GM23338 (cell line): Measurements from ENCODE around the gene NCOA7. TPM values are rescaled to one million over a fixed set of nuclear protein-coding genes. Genes with fewer than 3 reads are reported as not detected.
"Not testable (repeated sequence)": the region's sequence is repeated elsewhere in the genome, so short reads cannot be mapped to it uniquely, and the experiment has no call there.

ENCODE experiments used
- ATAC-seq: fragments of 200-7000 bp; cut with Tn5 transposase; 3 replicates; pipeline ENCODE4 v1.9.1; 2020
- DNase-seq: peaks from one replicate; pipeline ENCODE4 v3.0.0-alpha.2; 2015; ENCODE audit warnings: low spot score
- H2AFZ ChIP-seq: fragments of 200-600 bp; sonication (generic); 2 replicates; pipeline ENCODE4 v1.8.0; 2016; ENCODE audit warnings: antibody characterized with exemption, mild to moderate bottlenecking, moderate library complexity
- H3F3A ChIP-seq: fragments of 200-600 bp; sonication (generic); replicated peaks from 2 replicates; pipeline ENCODE4 v1.8.0; 2017; ENCODE audit warnings: antibody characterized with exemption, mixed run types, low read depth
- H3K27ac ChIP-seq: fragments of 200-600 bp; sonication (generic); 2 replicates; pipeline ENCODE4 v1.6.1; 2016; ENCODE audit warnings: low read depth
- H3K27me3 ChIP-seq: fragments of 200-600 bp; sonication (generic); 2 replicates; pipeline ENCODE4 v1.8.0; 2016; ENCODE audit warnings: mild to moderate bottlenecking, mixed run types, moderate library complexity; ENCODE audit not compliant: insufficient read depth
- H3K36me3 ChIP-seq: fragments of 200-600 bp; sonication (generic); 2 replicates; pipeline ENCODE4 v1.8.0; 2016; ENCODE audit warnings: mild to moderate bottlenecking; ENCODE audit not compliant: insufficient read depth
- H3K4me1 ChIP-seq: fragments of 200-600 bp; sonication (generic); 2 replicates; pipeline ENCODE4 v1.8.0; 2016; ENCODE audit warnings: mild to moderate bottlenecking, moderate library complexity; ENCODE audit not compliant: insufficient read depth
- H3K4me2 ChIP-seq: fragments of 200-600 bp; sonication (generic); 2 replicates; pipeline ENCODE4 v1.7.1; 2017; ENCODE audit warnings: mixed run types
- H3K4me3 ChIP-seq: fragments of 200-600 bp; sonication (generic); 2 replicates; pipeline ENCODE4 v1.6.1; 2016; ENCODE audit warnings: mixed run types
- H3K79me2 ChIP-seq: fragments of 200-600 bp; sonication (generic); replicated peaks from 2 replicates; pipeline ENCODE4 v1.8.0; 2017; ENCODE audit warnings: mild to moderate bottlenecking; ENCODE audit not compliant: insufficient read depth
- H3K9me2 ChIP-seq: fragments of 200-600 bp; sonication (generic); 2 replicates; pipeline ENCODE4 v1.8.0; 2017; ENCODE audit not compliant: insufficient read depth
- H4K20me1 ChIP-seq: fragments of 200-600 bp; sonication (generic); replicated peaks from 2 replicates; pipeline ENCODE4 v1.8.0; 2017; ENCODE audit warnings: mild to moderate bottlenecking; ENCODE audit not compliant: insufficient read depth
- H3K27ac Mint-ChIP-seq: 2 replicates; pipeline ENCODE4 v1.8.0; 2020; ENCODE audit warnings: inconsistent platforms, mild to moderate bottlenecking, moderate library complexity, mixed read lengths
- H3K27me3 Mint-ChIP-seq: 3 replicates; pipeline ENCODE4 v1.8.0; 2022; ENCODE audit warnings: low read depth, mild to moderate bottlenecking, moderate library complexity, mixed read lengths, inconsistent platforms; ENCODE audit not compliant: insufficient read depth, poor library complexity
- H3K36me3 Mint-ChIP-seq: 3 replicates; pipeline ENCODE4 v1.8.0; 2021; ENCODE audit warnings: low read depth, mild to moderate bottlenecking, inconsistent platforms, moderate library complexity, mixed read lengths
- H3K4me1 Mint-ChIP-seq: 3 replicates; pipeline ENCODE4 v1.8.0; 2020; ENCODE audit warnings: mild to moderate bottlenecking, inconsistent platforms, mixed read lengths
- H3K4me3 Mint-ChIP-seq: 3 replicates; pipeline ENCODE4 v1.8.0; 2021; ENCODE audit warnings: moderate library complexity, mild to moderate bottlenecking, inconsistent platforms, mixed read lengths
- H3K9me3 Mint-ChIP-seq: 3 replicates; pipeline ENCODE4 v1.8.0; 2020; ENCODE audit warnings: moderate library complexity, mild to moderate bottlenecking, inconsistent platforms, mixed read lengths
- CREB1 ChIP-seq: fragments of 250-450 bp; sonication (Bioruptor Pico); IDR thresholded peaks from 2 replicates; pipeline ENCODE4 v1.5.0; 2020; ENCODE audit warnings: low read depth, mild to moderate bottlenecking, moderate library complexity
- EZH2phosphoT487 ChIP-seq: fragments of 200-600 bp; sonication (generic); IDR thresholded peaks from one replicate; pipeline ENCODE4 v1.8.1; 2018; ENCODE audit warnings: antibody characterized with exemption; ENCODE audit not compliant: unreplicated experiment
- REST ChIP-seq: IDR thresholded peaks from one replicate; pipeline ENCODE4 v1.6.1; 2018; ENCODE audit warnings: antibody characterized with exemption; ENCODE audit not compliant: unreplicated experiment
- STAT1 ChIP-seq: IDR thresholded peaks from one replicate; pipeline ENCODE4 v1.6.1; 2016; ENCODE audit warnings: antibody characterized with exemption; ENCODE audit not compliant: unreplicated experiment
- polyA plus RNA-seq: library from polyadenylated mRNA; unstranded; fragments of >200 nt; fragmentation: Nextera tagmentation; extraction: Ambion mirVana; gene quantifications from 2 replicates; pipeline ENCODE4 v1.2.1, GENCODE V29; 2016
- total RNA-seq: library from RNA; depleted of rRNA; stranded (reverse); fragments of >200 nt; shearing (Covaris generic); gene quantifications from 2 replicates; pipeline ENCODE4 v1.2.3, GENCODE V29; 2014

Gene NCOA7
- total and polyA plus RNA-seq, 2 experiments from 2014 or later: 9.3 to 15.7 TPM

- H3K4me3 Mint-ChIP-seq: no peak overlapping the region
- no peak overlapping the region for H3K27ac Mint-ChIP-seq
These were observed 177.7 kb downstream of the NCOA7 start for GRCh38 chr6:125968493-125968892.

GRCh38 chr6:125970760-125971159, 180.0 kb downstream of the NCOA7 start:
- Histone ChIP-seq H2AFZ (no peak overlapping the region), H3K79me2 (no peaks in the 10 kb centered on the region), H3K4me2 (no peak overlapping the region), H3K4me3 (no peak overlapping the region), H3K36me3 (no peaks in the 10 kb centered on the region), H3F3A (no peaks in the 10 kb centered on the region), H3K4me1 (no peaks in the 10 kb centered on the region), H3K27ac (no peak overlapping the region), H4K20me1 (no peaks in the 10 kb centered on the region), H3K9me2 (no peaks in the 10 kb centered on the region), H3K27me3 (no peaks in the 10 kb centered on the region)
- no peak overlapping the region for H3K27ac Mint-ChIP-seq
- H3K9me3 Mint-ChIP-seq: no peaks in the 10 kb centered on the region
- no peak overlapping the region for H3K4me3 Mint-ChIP-seq
- no peaks in the 10 kb centered on the region for H3K4me1 Mint-ChIP-seq
- ATAC-seq (no peak), DNase-seq (no peak)
- H3K27me3 Mint-ChIP-seq: no peaks in the 10 kb centered on the region
- H3K36me3 Mint-ChIP-seq: peaks cover 3% of the 10 kb centered on the region; the same call in 1 of the 3 replicates
- no peak for TF ChIP-seq STAT1

More at GRCh38 chr6:125968493-125968892, 177.7 kb downstream of the NCOA7 start:
- no peak for ATAC-seq
- Histone ChIP-seq H3F3A (no peaks in the 10 kb centered on the region), H3K79me2 (no peaks in the 10 kb centered on the region), H3K27ac (no peak overlapping the region), H3K4me2 (no peak overlapping the region), H3K27me3 (no peaks in the 10 kb centered on the region), H4K20me1 (no peaks in the 10 kb centered on the region), H3K9me2 (no peaks in the 10 kb centered on the region), H3K36me3 (no peaks in the 10 kb centered on the region), H3K4me3 (no peak overlapping the region), H2AFZ (no peak overlapping the region), H3K4me1 (no peaks in the 10 kb centered on the region)
- H3K27me3 Mint-ChIP-seq: no peaks in the 10 kb centered on the region
- no peaks in the 10 kb centered on the region for H3K4me1 Mint-ChIP-seq
- TF ChIP-seq STAT1 (no peak), REST (no peak), CREB1 (CRISPR knock-in tag) (no peak), EZH2phosphoT487 (no peak)
- DNase-seq: no peak
- no peaks in the 10 kb centered on the region for H3K9me3 Mint-ChIP-seq
- H3K36me3 Mint-ChIP-seq: peaks cover 3% of the 10 kb centered on the region; the same call in 1 of the 3 replicates

GRCh38 chr6:125972478-125972877, 181.7 kb downstream of the NCOA7 start:
- H3K79me2 ChIP-seq, H2AFZ ChIP-seq: not testable (repeated sequence)

More at GRCh38 chr6:125972478-125972877, 181.7 kb downstream of the NCOA7 start:
- H3K9me3 Mint-ChIP-seq, H4K20me1 ChIP-seq, DNase-seq, H3K4me1 ChIP-seq, H3K27me3 ChIP-seq, H3K27me3 Mint-ChIP-seq, H3K4me3 Mint-ChIP-seq, H3K27ac ChIP-seq, H3K36me3 ChIP-seq, H3K36me3 Mint-ChIP-seq, H3K9me2 ChIP-seq, ATAC-seq, H3K27ac Mint-ChIP-seq, H3K4me1 Mint-ChIP-seq, H3F3A ChIP-seq, H3K4me3 ChIP-seq, H3K4me2 ChIP-seq: not testable (repeated sequence)
